Measurements from ENCODE around the gene SLC25A17.
"Not testable (repeated sequence)": the region's sequence is repeated elsewhere in the genome, so short reads cannot be mapped to it uniquely, and the experiment has no call there.

SLC25A17 gene, protein sequence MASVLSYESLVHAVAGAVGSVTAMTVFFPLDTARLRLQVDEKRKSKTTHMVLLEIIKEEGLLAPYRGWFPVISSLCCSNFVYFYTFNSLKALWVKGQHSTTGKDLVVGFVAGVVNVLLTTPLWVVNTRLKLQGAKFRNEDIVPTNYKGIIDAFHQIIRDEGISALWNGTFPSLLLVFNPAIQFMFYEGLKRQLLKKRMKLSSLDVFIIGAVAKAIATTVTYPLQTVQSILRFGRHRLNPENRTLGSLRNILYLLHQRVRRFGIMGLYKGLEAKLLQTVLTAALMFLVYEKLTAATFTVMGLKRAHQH

DNA sequence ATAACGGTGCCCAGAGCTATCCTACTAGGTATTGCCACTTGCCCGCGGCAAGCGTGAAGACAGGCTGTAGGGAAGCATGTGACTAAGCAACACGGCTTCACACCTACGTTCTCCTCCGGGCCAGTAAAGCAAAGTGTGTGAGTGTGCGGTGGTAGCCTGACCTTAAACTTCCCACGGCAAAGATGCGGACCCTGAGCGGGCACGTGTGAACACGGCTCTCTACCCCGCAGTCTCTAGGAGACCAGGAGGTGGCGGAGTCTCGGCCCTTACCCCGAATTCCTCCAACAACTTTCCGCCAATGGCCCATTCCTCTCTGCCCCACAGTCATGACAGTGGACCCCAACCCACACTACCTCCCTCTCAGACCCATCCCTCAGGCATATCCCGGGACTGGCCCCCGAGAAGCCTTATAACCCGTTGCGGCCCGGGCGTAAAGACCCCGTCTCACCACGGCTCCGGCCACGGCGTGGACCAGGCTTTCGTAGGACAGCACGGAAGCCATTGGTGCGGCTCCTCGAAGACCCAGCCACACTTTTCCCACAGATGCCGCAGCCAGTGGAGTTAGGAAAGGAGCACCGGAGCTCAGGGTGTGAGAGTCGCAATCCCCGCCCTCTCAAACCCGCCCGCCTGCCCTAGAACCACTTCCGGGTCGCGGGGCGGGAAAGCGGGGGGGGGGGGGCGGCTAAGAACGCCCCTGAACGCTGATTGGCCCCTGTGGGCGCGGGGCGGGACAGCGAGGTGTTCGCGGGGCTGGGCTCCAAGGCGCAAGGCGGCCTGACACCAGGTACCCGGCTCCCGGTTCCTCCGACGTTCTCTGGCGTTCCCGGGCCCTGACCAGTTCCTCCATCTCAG lies at the start of gene SLC25A17:
TSS of gene SLC25A17 (minus strand) at position 600 of the 852 bp plus-strand sequence. CDS start at position 502, 98 bp downstream.
- FAIRE-seq = no peak
- DNase-seq (ENCODE audit: insufficient read length, low spot score) = peak; percentile 57
- 0 out of 2 replicates have a peak, but pooled peaks have one; percentile 26 for TF ChIP-seq POLR2A (IDR thresholded peaks at IDR 0.05; ENCODE audit: low read depth, low read length)

DNA sequence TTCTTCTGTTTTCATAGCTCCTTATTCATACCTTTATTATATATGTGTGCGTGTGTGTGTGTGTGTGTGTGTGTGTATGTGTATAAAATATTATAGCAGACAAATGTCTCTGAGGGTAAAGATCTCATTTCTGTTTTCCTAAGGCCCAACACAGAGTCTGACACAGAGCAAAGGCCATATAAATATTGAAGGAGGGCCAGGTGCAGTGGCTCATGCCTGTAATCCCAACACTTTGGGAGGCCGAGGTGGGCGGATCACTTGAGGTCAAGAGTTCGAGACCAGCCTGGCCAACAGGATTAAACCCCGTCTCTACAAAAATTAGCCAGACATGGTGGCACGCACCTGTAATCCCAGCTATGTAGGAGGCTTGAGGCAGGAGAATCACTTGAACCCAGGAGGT lies 49.2 kb upstream of the SLC25A17 start:
- not testable (repeated sequence) for FAIRE-seq; DNase-seq (ENCODE audit: insufficient read length, low spot score)

DNA sequence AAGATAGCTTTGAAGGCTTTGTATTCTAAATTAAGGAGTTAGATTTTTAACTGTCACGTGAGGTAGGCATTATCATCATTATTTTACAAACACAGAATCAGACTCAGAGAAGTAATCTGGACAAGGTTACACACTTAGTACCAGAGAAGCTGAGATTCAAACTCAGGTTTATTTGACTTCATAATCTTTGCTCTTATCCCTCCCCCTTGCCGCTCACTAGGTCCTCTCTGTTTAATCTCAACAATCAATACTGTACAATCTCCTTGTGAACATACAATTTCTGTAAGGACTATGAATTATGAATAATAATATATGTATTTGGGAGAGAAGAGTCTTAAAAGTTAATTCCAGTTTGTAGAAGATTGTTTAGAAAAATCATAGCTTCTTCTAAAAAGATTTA lies 48.0 kb upstream of the SLC25A17 start:
- no peak for TF ChIP-seq POLR2A (IDR thresholded peaks at IDR 0.05; ENCODE audit: low read depth, low read length)
- no peak for FAIRE-seq
- no peak for DNase-seq (ENCODE audit: insufficient read length, low spot score)

DNA sequence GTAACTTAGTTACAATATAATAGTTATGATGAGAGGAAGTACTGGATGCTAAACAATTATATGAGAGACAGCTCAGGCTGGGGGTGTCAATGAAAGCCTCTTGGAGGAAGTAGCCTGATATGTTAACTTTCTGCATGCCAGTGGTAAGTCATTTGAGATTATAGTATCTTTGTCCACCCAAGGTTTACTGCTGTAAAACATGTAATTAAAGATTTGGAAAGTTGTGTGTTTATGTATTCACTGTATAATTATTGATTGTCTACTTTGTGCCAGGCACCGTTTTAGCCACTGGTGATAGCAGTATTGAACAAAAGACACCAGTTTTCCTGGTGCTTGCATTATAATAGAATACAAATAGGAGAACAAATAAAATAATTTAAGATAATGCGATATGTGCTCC lies 43.4 kb upstream of the SLC25A17 start:
- no peak for FAIRE-seq
- no peak for TF ChIP-seq POLR2A (IDR thresholded peaks at IDR 0.05; ENCODE audit: low read depth, low read length)

DNA sequence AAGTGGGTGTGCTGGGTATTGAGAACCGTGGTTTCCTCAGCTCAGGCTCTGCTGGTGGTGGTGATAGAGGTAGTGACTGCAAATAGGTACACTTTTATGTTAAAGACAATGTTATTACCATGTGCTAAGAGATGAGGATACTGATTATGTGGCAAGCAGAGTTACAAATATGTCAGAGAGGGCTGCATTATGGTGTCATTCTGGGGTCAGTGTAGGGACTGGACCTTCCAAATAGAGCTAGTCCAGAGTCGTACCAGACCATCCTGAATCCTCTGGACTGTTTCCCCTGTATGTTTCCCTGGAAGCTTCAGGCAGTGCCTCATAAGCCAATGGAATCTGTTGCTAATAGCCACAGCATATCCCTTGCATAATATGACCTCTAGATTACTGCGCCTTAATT lies 42.9 kb upstream of the SLC25A17 start, which contains the start of gene DNAJB7:
TSS of gene DNAJB7 (minus strand) at position 101 of the 400 bp plus-strand sequence. CDS start 119 bp downstream, outside the sequence.
- no peak for TF ChIP-seq POLR2A (IDR thresholded peaks at IDR 0.05; ENCODE audit: low read depth, low read length)
- FAIRE-seq (no peak), DNase-seq (ENCODE audit: insufficient read length, low spot score) (no peak)

More for the DNA sequence above, 43.4 kb upstream of the SLC25A17 start:
- DNase-seq (ENCODE audit: insufficient read length, low spot score) = no peak

DNA sequence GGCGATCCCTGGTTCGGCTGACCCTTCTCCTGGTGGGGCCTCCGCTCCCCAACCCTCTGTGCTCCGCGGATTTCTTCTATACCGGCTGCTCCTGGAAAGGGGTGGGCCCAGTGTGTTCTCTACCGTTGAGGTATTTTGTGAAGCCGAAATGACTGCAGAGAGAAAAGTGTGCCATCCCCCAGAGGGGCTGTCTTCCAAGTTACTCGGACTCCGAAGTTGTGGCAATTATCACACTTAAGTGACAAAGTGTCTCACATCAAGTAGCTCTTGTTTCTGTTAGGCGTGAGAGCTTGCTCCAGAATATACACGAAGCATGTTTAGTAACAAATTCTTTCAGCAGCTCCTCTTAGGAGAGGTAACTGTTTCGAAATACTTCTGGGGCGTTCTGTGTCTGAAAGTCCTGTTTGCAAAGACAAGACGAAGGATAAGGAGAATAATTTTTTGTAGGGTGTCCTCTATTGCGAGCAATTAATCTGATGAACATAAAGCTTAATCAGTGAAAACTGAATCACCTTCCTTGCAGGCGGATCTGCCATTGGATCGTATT lies 38.2 kb upstream of the SLC25A17 start:
- no peak for TF ChIP-seq POLR2A (IDR thresholded peaks at IDR 0.05; ENCODE audit: low read depth, low read length)
- DNase-seq (ENCODE audit: insufficient read length, low spot score) = no peak
- peak; percentile 15 for FAIRE-seq

DNA sequence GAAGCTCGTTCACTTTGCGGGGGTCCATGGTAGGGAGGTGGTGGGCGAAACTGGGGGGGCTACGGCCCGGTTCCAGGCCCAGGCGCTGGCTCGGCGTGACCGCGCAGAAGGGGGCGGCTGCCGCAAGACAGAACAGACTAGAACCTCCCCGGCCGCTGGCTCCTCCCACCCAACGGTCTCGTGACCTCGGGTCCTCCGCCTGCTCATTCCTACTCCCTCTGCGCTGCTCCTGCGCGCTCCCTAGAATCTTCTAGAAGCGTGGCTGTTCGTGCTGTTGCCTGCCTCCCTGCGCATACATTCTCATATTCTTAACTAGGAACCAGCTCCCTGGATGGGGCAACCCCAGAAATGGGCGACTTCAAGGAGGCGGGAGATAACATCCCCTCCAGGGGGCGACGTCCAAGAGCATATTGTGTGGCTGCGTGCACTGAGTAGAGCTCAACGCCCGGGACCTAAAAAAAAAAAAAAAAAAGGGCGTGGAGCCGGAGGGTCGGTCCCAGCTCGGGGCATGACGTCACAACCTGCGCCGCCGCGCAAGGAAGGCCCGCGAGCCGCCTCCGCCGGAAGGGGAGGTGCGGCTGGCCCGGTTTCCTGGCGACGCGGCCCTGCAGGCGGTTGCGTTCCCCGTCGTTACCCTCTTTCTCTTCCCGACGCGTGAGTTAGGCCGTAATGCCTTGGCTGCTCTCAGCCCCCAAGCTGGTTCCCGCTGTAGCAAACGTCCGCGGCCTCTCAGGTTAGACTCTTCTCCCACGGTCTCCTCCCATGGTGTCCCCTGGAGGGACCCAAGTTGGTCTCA lies 37.6 kb upstream of the SLC25A17 start, which contains the start of the genes ST13 and XPNPEP3:
TSS of gene ST13 (minus strand) at position 127 of the 796 bp plus-strand sequence. CDS start at position 28, 99 bp downstream.
TSS of gene XPNPEP3 (plus strand) at position 636 of the 796 bp plus-strand sequence. CDS start at position 670, 34 bp downstream.
- DNase-seq (ENCODE audit: insufficient read length, low spot score) = peak; percentile 71
- peak; percentile 50; the same call in 1 of the 2 replicates for TF ChIP-seq POLR2A (IDR thresholded peaks at IDR 0.05; ENCODE audit: low read depth, low read length)
- FAIRE-seq = peak; percentile 82

DNA sequence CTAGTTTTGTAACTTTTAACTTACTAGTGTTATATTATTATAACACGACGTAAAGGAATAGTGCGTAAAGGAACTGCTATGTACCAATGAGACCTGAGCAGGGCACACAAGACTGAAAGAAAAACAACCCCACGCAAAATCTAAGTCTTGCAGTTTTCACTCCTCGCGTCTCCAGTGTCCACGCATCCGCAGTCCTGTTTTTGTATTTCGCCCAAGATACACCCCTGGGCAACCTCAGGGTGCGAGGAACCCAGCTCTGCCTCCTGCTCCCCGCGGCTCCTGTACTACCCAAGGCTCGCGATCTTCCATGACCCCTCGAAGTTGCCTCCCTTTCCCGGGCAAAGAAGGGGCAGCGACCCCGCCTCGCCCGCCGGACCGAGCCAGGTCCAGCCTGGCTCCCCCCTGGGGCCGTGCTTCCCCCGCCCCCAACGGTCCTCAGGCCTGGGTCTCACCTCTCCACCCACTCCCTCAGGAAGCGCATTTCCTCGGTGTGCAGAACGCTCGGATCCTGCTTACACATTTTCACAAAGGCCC lies 36.9 kb upstream of the SLC25A17 start:
- no peak for TF ChIP-seq POLR2A (IDR thresholded peaks at IDR 0.05; ENCODE audit: low read depth, low read length)
- DNase-seq (ENCODE audit: insufficient read length, low spot score) (peak; percentile 4), FAIRE-seq (no peak)

DNA sequence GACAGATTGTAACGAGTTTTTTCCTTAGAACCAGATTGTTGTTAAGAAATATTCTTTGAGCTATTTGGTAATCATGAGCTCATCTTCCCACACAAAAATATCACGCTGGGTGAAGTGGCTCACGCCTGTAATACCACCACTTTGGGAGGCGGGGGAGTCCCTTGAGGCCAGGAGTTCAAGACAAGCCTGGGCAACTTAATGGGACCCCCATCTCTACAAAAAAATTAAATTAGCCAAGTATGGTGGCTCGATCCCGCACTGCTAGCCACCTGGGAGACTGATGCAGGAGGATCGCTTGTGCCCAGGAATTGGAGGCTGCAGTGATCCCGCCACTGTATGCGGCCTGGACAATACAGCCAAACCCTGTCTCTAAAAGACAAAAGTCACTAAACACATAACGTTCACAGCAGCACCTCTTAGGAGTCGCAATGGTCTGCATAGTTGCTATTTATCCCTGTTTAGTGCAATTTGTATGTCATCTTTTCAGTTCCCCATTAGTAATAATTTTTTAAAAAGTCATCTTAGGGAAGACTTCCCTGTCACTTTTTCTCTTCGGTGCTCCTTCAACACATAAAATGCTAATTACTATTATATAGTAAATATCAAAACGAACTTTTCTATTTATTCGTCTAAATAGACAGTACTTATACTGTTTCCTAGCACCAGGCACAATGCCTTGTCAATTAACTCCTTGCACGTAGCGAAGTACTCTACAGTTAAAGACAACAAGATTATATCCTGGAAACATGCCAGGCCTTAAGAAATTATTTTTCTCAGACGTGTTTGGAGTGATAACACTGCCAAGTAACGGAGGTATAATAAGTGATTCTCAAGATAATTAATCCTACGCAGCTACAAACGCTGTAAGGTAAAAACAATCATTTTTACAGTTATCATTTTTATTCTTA lies 36.2 kb upstream of the SLC25A17 start:
- FAIRE-seq (no peak), DNase-seq (ENCODE audit: insufficient read length, low spot score) (no peak)
- no peak for TF ChIP-seq POLR2A (IDR thresholded peaks at IDR 0.05; ENCODE audit: low read depth, low read length)

DNA sequence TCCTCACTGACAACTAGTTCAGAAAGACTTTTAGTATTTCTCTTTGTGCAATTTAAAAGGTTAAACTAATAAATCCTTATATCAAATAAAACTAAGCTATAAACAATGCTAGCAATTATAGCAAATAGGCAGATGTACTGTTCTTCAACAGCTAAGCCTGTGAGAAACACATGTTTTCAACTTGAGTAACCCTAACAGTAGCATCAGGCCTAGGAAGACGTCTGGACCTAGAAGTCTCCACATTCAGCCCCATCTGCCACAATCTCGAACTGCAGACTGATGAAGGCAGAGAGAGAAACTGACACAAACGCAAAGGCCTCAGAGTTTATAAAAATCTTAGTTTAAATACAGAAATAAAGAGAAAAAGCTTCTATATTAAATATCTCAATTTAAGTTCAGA lies 34.8 kb upstream of the SLC25A17 start:
- DNase-seq (ENCODE audit: insufficient read length, low spot score) = no peak
- no peak for TF ChIP-seq POLR2A (IDR thresholded peaks at IDR 0.05; ENCODE audit: low read depth, low read length)

DNA sequence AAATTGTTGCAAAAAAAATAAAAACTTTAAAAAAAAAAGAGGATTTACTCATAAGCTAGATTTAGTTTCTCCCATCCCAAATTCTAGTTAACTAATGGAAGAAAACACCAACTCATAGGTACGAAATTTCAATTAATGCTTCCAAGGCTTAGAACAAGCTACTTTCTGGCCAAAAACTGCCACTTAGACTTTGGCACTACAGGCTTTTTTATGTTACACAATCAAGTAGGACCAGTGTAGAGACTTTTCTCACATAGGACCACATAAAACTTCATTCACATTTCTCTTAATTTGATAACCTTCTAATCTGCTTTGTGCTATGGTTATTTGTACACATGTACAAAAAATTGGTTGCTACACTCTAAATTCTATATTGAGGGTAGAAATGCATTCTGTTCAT lies 34.2 kb upstream of the SLC25A17 start:
- no peak for DNase-seq (ENCODE audit: insufficient read length, low spot score)
- FAIRE-seq = no peak

More for the DNA sequence above, 34.8 kb upstream of the SLC25A17 start:
- no peak for FAIRE-seq

DNA sequence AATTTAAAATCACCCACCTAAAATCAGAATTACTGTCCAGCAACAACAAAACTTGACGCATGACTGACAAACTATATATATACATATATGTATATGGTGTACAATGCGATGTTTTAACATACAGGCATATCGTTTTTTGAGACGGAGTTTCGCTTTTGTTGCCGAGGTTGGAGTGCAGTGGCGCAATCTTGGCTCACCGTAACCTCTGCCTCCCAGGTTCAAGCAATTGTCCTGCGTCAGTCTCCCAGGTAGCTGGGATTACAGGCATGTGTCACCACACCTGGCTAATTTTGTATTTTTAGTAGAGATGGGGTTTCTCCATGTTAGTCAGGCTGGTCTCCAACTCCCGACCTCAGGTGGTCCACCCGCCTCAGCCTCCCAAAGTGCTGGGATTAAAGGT lies 26.7 kb upstream of the SLC25A17 start:
- not testable (repeated sequence) for DNase-seq (ENCODE audit: insufficient read length, low spot score); FAIRE-seq

More for the DNA sequence above, 34.2 kb upstream of the SLC25A17 start:
- no peak for TF ChIP-seq POLR2A (IDR thresholded peaks at IDR 0.05; ENCODE audit: low read depth, low read length)

Data from H54 (cell line).